ENCODE measurements around the gene PLA2R1. TPM values are rescaled to one million over a fixed set of nuclear protein-coding genes. Genes with fewer than 3 reads are reported as not detected.

PLA2R1 gene
- total RNA-seq, 1 experiment from 2014 or later, result 0.39 TPM

DNA sequence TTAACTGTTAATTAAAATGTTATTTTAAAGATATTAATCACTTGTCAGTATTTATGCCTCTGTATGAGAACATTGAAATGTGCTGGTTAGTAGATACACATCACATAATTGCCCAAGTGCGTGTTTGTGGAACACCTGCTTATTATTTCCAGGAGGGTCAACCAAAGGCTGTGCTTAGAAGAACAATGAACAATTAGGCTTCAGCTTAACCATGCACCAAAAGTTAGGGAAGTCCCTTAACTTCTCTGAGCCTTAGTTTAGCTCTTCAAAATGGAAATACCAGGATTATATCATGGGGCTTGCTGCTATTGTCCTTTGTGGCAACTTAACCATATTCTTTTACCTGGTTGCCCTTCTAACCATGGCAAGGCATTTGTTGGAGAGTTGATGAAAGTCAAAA is 43.0 kb upstream of the PLA2R1 start:
- no peaks in the 10 kb centered on the region; the same call in 1 of the 2 replicates for H3K4me1 ChIP-seq
- CTCF ChIA-PET, result no interaction called here
- no peaks in the 10 kb centered on the region; the same call in 1 of the 2 replicates for H3K27me3 ChIP-seq (replicated peaks; ENCODE audit: control insufficient read depth, insufficient read depth, low read length)
- no peak for TF ChIP-seq CTCF (IDR thresholded peaks at IDR 0.05; ENCODE audit: insufficient read depth in 1 of 2, low read depth in 1 of 2, low read length in 1 of 2, severe bottlenecking in 1 of 2, unreplicated experiment in 1 of 2)
- no peak overlapping the region for H3K4me3 Mint-ChIP-seq (ENCODE audit: unreplicated experiment)
- no peak overlapping the region for H3K27ac Mint-ChIP-seq (ENCODE audit: unreplicated experiment)
- BruUV-seq (replicated peaks), result no TSS peak
- no peak for DNase-seq
- POLR2A ChIA-PET, result no interaction called here
- H3K4me1 Mint-ChIP-seq (ENCODE audit: low read depth, unreplicated experiment), result peaks cover 12% of the 10 kb centered on the region
- H3K27me3 Mint-ChIP-seq (ENCODE audit: insufficient read depth, unreplicated experiment), result no peaks in the 10 kb centered on the region
- H3K36me3 ChIP-seq (ENCODE audit: control insufficient read depth, insufficient read depth, low read length), result no peaks in the 10 kb centered on the region
- no peaks in the 10 kb centered on the region for H3K36me3 Mint-ChIP-seq (ENCODE audit: insufficient read depth, unreplicated experiment)
- intact Hi-C loops (cut with micrococcal nuclease; ENCODE audit: unreplicated experiment), result no loop called here
- H3K9me3 ChIP-seq, result no peaks in the 10 kb centered on the region
- no peak overlapping the region for H3K4me3 ChIP-seq (ENCODE audit: low read depth, low read length)
- no peaks in the 10 kb centered on the region for H3K9me3 Mint-ChIP-seq (ENCODE audit: unreplicated experiment)

GRCh38 chr2:160104115-160104514 is 41.7 kb upstream of the PLA2R1 start:
- BruUV-seq (replicated peaks), result no TSS peak
- TF ChIP-seq CTCF (IDR thresholded peaks at IDR 0.05; ENCODE audit: insufficient read depth in 1 of 2, low read depth in 1 of 2, low read length in 1 of 2, severe bottlenecking in 1 of 2, unreplicated experiment in 1 of 2), result no peak
- ChIA-PET POLR2A (no interaction called here), CTCF (no interaction called here)
- intact Hi-C loops (cut with micrococcal nuclease; ENCODE audit: unreplicated experiment), result no loop called here
- H3K27ac Mint-ChIP-seq (ENCODE audit: unreplicated experiment), result no peak overlapping the region
- H3K27me3 Mint-ChIP-seq (ENCODE audit: insufficient read depth, unreplicated experiment), result no peaks in the 10 kb centered on the region
- no peaks in the 10 kb centered on the region; the same call in 1 of the 2 replicates for H3K4me1 ChIP-seq
- H3K36me3 ChIP-seq (ENCODE audit: control insufficient read depth, insufficient read depth, low read length), result no peaks in the 10 kb centered on the region
- no peak for DNase-seq
- H3K9me3 Mint-ChIP-seq (ENCODE audit: unreplicated experiment), result no peaks in the 10 kb centered on the region
- no peak overlapping the region for H3K4me3 ChIP-seq (ENCODE audit: low read depth, low read length)
- H3K9me3 ChIP-seq, result no peaks in the 10 kb centered on the region
- no peaks in the 10 kb centered on the region; the same call in 1 of the 2 replicates for H3K27me3 ChIP-seq (replicated peaks; ENCODE audit: control insufficient read depth, insufficient read depth, low read length)
- no peaks in the 10 kb centered on the region for H3K36me3 Mint-ChIP-seq (ENCODE audit: insufficient read depth, unreplicated experiment)
- peaks cover 12% of the 10 kb centered on the region for H3K4me1 Mint-ChIP-seq (ENCODE audit: low read depth, unreplicated experiment)
- no peak overlapping the region for H3K4me3 Mint-ChIP-seq (ENCODE audit: unreplicated experiment)

DNA sequence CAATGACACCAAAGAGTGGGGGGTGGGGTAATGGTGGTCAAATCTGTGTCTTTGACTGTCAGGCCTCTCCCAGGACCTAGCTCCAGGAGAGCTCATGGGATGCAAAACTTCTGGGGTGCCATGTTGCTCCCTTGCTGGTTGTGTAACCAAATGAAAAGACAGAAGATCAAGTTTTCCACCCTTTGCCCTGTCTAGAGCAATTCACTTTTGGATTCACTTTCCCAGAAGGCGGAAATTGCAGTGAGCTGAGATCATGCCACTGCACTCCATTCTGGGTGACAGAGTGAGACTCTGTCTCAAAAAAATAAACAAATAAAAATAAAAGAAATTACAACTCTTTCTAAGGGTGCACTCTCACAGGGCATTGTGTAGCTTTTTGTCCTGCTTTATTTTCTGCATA is 34.9 kb upstream of the PLA2R1 start:
- H3K36me3 Mint-ChIP-seq (ENCODE audit: insufficient read depth, unreplicated experiment), result no peaks in the 10 kb centered on the region
- H3K4me3 Mint-ChIP-seq (ENCODE audit: unreplicated experiment), result no peak overlapping the region
- H3K27ac Mint-ChIP-seq (ENCODE audit: unreplicated experiment), result no peak overlapping the region
- Histone ChIP-seq H3K9me3 (peaks cover 8% of the 10 kb centered on the region; the same call in 1 of the 2 replicates), H3K27me3 (replicated peaks; ENCODE audit: control insufficient read depth, insufficient read depth, low read length) (no peaks in the 10 kb centered on the region), H3K36me3 (ENCODE audit: control insufficient read depth, insufficient read depth, low read length) (no peaks in the 10 kb centered on the region), H3K4me1 (no peaks in the 10 kb centered on the region), H3K4me3 (ENCODE audit: low read depth, low read length) (no peak overlapping the region)
- no peak for DNase-seq
- H3K9me3 Mint-ChIP-seq (ENCODE audit: unreplicated experiment), result peaks cover 24% of the 10 kb centered on the region
- POLR2A ChIA-PET, result no interaction called here
- CTCF ChIA-PET, result no interaction called here
- TF ChIP-seq CTCF (IDR thresholded peaks at IDR 0.05; ENCODE audit: insufficient read depth in 1 of 2, low read depth in 1 of 2, low read length in 1 of 2, severe bottlenecking in 1 of 2, unreplicated experiment in 1 of 2), result no peak
- no TSS peak for BruUV-seq (replicated peaks)
- intact Hi-C loops (cut with micrococcal nuclease; ENCODE audit: unreplicated experiment), result no loop called here
- no peaks in the 10 kb centered on the region for H3K4me1 Mint-ChIP-seq (ENCODE audit: low read depth, unreplicated experiment)
- no peaks in the 10 kb centered on the region for H3K27me3 Mint-ChIP-seq (ENCODE audit: insufficient read depth, unreplicated experiment)

Measured in Caco-2 (cell line).